HS-27A (cell line): ENCODE measurements around the gene PTP4A2.

Experiments used
- DNase-seq: peaks from one replicate; pipeline ENCODE4 v3.0.0-alpha.2; 2012; ENCODE audit warnings: low read depth, missing footprints

PTP4A2 gene

GRCh38 chr1:31885851-31886250, 52.3 kb downstream of the PTP4A2 start:
- DNase-seq = no peak

GRCh38 chr1:31883357-31883942, 54.7 kb downstream of the PTP4A2 start:
- no peak for DNase-seq

- no peak for DNase-seq
These were observed 56.5 kb downstream of the PTP4A2 start for GRCh38 chr1:31881688-31882000.

- no peak for DNase-seq
These were observed 57.0 kb downstream of the PTP4A2 start for GRCh38 chr1:31880957-31881687.

- DNase-seq = no peak
These were observed 58.1 kb downstream of the PTP4A2 start for GRCh38 chr1:31879981-31880608.

- no peak for DNase-seq
These were observed 60.1 kb downstream of the PTP4A2 start for GRCh38 chr1:31878058-31878457.

GRCh38 chr1:31877544-31877943, 60.6 kb downstream of the PTP4A2 start:
- DNase-seq = no peak

- DNase-seq = no peak
These were observed 62.4 kb downstream of the PTP4A2 start for GRCh38 chr1:31875636-31876236.

GRCh38 chr1:31874942-31875341, 63.2 kb downstream of the PTP4A2 start:
- no peak for DNase-seq

- no peak for DNase-seq
These were observed 65.2 kb downstream of the PTP4A2 start for GRCh38 chr1:31872658-31873636.

- no peak for DNase-seq
These were observed 66.5 kb downstream of the PTP4A2 start for GRCh38 chr1:31871703-31872102.

GRCh38 chr1:31870086-31870736, 68.0 kb downstream of the PTP4A2 start:
- DNase-seq = no peak

- no peak for DNase-seq
These were observed 68.7 kb downstream of the PTP4A2 start for GRCh38 chr1:31869449-31869848.

GRCh38 chr1:31868862-31869261, 69.3 kb downstream of the PTP4A2 start:
- DNase-seq = no peak

GRCh38 chr1:31867546-31867945, 70.6 kb downstream of the PTP4A2 start:
- DNase-seq = no peak

GRCh38 chr1:31866450-31867032, 71.6 kb downstream of the PTP4A2 start:
- DNase-seq = no peak

GRCh38 chr1:31865728-31866449, 72.3 kb downstream of the PTP4A2 start:
- DNase-seq = no peak

- no peak for DNase-seq
These were observed 76.1 kb downstream of the PTP4A2 start for GRCh38 chr1:31862071-31862470.

GRCh38 chr1:31861346-31861745, 76.8 kb downstream of the PTP4A2 start:
- no peak for DNase-seq

- no peak for DNase-seq
These were observed 77.6 kb downstream of the PTP4A2 start for GRCh38 chr1:31860581-31860980.
